Measurements from ENCODE around the gene GLYATL1.

GRCh38 chr11:58940028-58940427 is 740 bp downstream of the GLYATL1 start:
- TF ChIP-seq, protein P1, sequence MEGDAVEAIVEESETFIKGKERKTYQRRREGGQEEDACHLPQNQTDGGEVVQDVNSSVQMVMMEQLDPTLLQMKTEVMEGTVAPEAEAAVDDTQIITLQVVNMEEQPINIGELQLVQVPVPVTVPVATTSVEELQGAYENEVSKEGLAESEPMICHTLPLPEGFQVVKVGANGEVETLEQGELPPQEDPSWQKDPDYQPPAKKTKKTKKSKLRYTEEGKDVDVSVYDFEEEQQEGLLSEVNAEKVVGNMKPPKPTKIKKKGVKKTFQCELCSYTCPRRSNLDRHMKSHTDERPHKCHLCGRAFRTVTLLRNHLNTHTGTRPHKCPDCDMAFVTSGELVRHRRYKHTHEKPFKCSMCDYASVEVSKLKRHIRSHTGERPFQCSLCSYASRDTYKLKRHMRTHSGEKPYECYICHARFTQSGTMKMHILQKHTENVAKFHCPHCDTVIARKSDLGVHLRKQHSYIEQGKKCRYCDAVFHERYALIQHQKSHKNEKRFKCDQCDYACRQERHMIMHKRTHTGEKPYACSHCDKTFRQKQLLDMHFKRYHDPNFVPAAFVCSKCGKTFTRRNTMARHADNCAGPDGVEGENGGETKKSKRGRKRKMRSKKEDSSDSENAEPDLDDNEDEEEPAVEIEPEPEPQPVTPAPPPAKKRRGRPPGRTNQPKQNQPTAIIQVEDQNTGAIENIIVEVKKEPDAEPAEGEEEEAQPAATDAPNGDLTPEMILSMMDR (IDR thresholded peaks at IDR 0.05) = no peak
- TF ChIP-seq ZFX (IDR thresholded peaks at IDR 0.05; ENCODE audit: borderline replicate concordance) = no peak

Data from 22Rv1 (cell line).